Forelimb muscle (tissue), 1 donor: ENCODE measurements around the gene SPDYE6. TPM values are rescaled to one million over a fixed set of nuclear protein-coding genes. Genes with fewer than 3 reads are reported as not detected.

Experiments used
- polyA plus RNA-seq: library from polyadenylated mRNA; unstranded; fragments of 120-200 nt; gene quantifications from one replicate; pipeline ENCODE4 v1.2.1, GENCODE V29; 2013; ENCODE audit not compliant: insufficient read length

Gene SPDYE6
- polyA plus RNA-seq, 1 donor = 5.3 TPM

Other genes with a start within 250 kb of the SPDYE6 start
- gene SH2B2, start 69.6 kb downstream of the SPDYE6 start, polyA plus RNA-seq = 17.7 TPM
- gene PRKRIP1, start 39.9 kb upstream of the SPDYE6 start, polyA plus RNA-seq = 27.4 TPM
- gene ORAI2, start 77.1 kb upstream of the SPDYE6 start, polyA plus RNA-seq = 7.4 TPM
- gene ALKBH4, start 108.4 kb upstream of the SPDYE6 start, polyA plus RNA-seq = 7.9 TPM
- gene LRWD1, start 108.5 kb upstream of the SPDYE6 start, polyA plus RNA-seq = 10.2 TPM
- gene POLR2J, start 122.5 kb upstream of the SPDYE6 start, polyA plus RNA-seq = 28.0 TPM
- gene RASA4B, start 161.3 kb upstream of the SPDYE6 start, polyA plus RNA-seq = 20.7 TPM
- gene UPK3BL2, start 187.3 kb upstream of the SPDYE6 start, polyA plus RNA-seq = 13.4 TPM
- 7.4 TPM for gene SPDYE2, start 194.8 kb upstream of the SPDYE6 start, polyA plus RNA-seq
- 60.3 TPM for gene POLR2J3, start 216.1 kb upstream of the SPDYE6 start, polyA plus RNA-seq